ENCODE measurements around the gene MED13L.

The MED13L gene

GRCh38 chr12:115957686-115958290 is 319.7 kb downstream of the MED13L start:
- no peak for DNase-seq (ENCODE audit: insufficient read length, low spot score)
- FAIRE-seq: no peak

GRCh38 chr12:115956659-115957058 is 320.8 kb downstream of the MED13L start:
- no peak for FAIRE-seq
- DNase-seq (ENCODE audit: insufficient read length, low spot score): no peak

GRCh38 chr12:115956236-115956635 is 321.3 kb downstream of the MED13L start:
- no peak for DNase-seq (ENCODE audit: insufficient read length, low spot score)

GRCh38 chr12:115953450-115953849 is 324.0 kb downstream of the MED13L start:
- FAIRE-seq (no peak), DNase-seq (ENCODE audit: insufficient read length, low spot score) (no peak)

More at GRCh38 chr12:115956236-115956635, 321.3 kb downstream of the MED13L start:
- no peak for FAIRE-seq

- no peak for FAIRE-seq
Observed at GRCh38 chr12:115953031-115953430, 324.5 kb downstream of the MED13L start.

GRCh38 chr12:115950959-115951358 is 326.5 kb downstream of the MED13L start:
- DNase-seq (ENCODE audit: insufficient read length, low spot score) (no peak), FAIRE-seq (no peak)

More at GRCh38 chr12:115953031-115953430, 324.5 kb downstream of the MED13L start:
- DNase-seq (ENCODE audit: insufficient read length, low spot score): no peak

- DNase-seq (ENCODE audit: insufficient read length, low spot score) (no peak), FAIRE-seq (no peak)
Observed at GRCh38 chr12:115949675-115950074, 327.8 kb downstream of the MED13L start.

GRCh38 chr12:115947696-115948062 is 329.8 kb downstream of the MED13L start:
- FAIRE-seq: no peak

GRCh38 chr12:115946867-115947695 is 330.4 kb downstream of the MED13L start:
- FAIRE-seq (no peak), DNase-seq (ENCODE audit: insufficient read length, low spot score) (no peak)

More at GRCh38 chr12:115947696-115948062, 329.8 kb downstream of the MED13L start:
- no peak for DNase-seq (ENCODE audit: insufficient read length, low spot score)

- FAIRE-seq: no peak
Observed at GRCh38 chr12:115946092-115946491, 331.4 kb downstream of the MED13L start.

GRCh38 chr12:115945491-115945885 is 332.0 kb downstream of the MED13L start:
- no peak for DNase-seq (ENCODE audit: insufficient read length, low spot score)
- FAIRE-seq: no peak

More at GRCh38 chr12:115946092-115946491, 331.4 kb downstream of the MED13L start:
- no peak for DNase-seq (ENCODE audit: insufficient read length, low spot score)

- DNase-seq (ENCODE audit: insufficient read length, low spot score) (no peak), FAIRE-seq (no peak)
Observed at GRCh38 chr12:115944837-115945490, 332.5 kb downstream of the MED13L start.

GRCh38 chr12:115944392-115944742 is 333.1 kb downstream of the MED13L start:
- FAIRE-seq (no peak), DNase-seq (ENCODE audit: insufficient read length, low spot score) (no peak)

- no peak for FAIRE-seq
- no peak for DNase-seq (ENCODE audit: insufficient read length, low spot score)
Observed at GRCh38 chr12:115943630-115944391, 333.7 kb downstream of the MED13L start.

- DNase-seq (ENCODE audit: insufficient read length, low spot score): no peak
- FAIRE-seq: no peak
Observed at GRCh38 chr12:115943310-115943629, 334.2 kb downstream of the MED13L start.

- FAIRE-seq: no peak
- DNase-seq (ENCODE audit: insufficient read length, low spot score): no peak
Observed at GRCh38 chr12:115942346-115942745, 335.1 kb downstream of the MED13L start.

- FAIRE-seq (no peak), DNase-seq (ENCODE audit: insufficient read length, low spot score) (no peak)
Observed at GRCh38 chr12:115941362-115941761, 336.1 kb downstream of the MED13L start.

- DNase-seq (ENCODE audit: insufficient read length, low spot score): no peak
- FAIRE-seq: no peak
Observed at GRCh38 chr12:115938794-115939377, 338.6 kb downstream of the MED13L start.

GRCh38 chr12:115936997-115937916 is 340.2 kb downstream of the MED13L start:
- DNase-seq (ENCODE audit: insufficient read length, low spot score) (no peak), FAIRE-seq (no peak)

- DNase-seq (ENCODE audit: insufficient read length, low spot score) (no peak), FAIRE-seq (no peak)
Observed at GRCh38 chr12:115934877-115935276, 342.6 kb downstream of the MED13L start.

All from GM19239 (cell line).